Fibroblast of skin of abdomen (primary cell): ENCODE data around the gene WASF2.
A peak's percentile ranks its signal among the peaks of the same experiment; 100 is the strongest.
"Not testable (repeated sequence)": the region's sequence is repeated elsewhere in the genome, so short reads cannot be mapped to it uniquely, and the experiment has no call there.

Source experiments
- DNase-seq: peaks from one replicate; pipeline ENCODE4 v3.0.0-alpha.2; 2013

Gene WASF2

GRCh38 chr1:27397749-27398148, 92.2 kb downstream of the WASF2 start:
- DNase-seq = no peak

DNA sequence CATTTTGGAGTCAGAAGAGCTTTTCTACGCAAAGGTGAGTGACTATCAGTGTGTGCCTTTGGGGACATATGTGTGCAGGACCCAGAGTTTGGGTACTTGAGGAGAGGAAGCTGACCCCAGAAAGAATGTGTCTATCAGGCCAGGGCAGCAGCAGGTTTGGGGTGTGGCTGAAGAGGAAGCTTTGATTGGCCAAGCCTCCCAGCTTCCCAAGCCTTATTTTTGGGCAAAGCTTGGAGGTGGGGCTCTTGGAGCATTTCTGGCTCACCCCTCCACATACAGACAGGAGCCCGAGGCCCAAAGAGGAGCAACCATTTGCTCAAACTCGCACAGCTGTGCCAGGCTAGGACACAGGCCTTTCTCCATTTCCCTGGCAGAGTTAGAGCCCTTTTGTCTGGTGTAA, 92.9 kb downstream of the WASF2 start:
- no peak for DNase-seq

DNA sequence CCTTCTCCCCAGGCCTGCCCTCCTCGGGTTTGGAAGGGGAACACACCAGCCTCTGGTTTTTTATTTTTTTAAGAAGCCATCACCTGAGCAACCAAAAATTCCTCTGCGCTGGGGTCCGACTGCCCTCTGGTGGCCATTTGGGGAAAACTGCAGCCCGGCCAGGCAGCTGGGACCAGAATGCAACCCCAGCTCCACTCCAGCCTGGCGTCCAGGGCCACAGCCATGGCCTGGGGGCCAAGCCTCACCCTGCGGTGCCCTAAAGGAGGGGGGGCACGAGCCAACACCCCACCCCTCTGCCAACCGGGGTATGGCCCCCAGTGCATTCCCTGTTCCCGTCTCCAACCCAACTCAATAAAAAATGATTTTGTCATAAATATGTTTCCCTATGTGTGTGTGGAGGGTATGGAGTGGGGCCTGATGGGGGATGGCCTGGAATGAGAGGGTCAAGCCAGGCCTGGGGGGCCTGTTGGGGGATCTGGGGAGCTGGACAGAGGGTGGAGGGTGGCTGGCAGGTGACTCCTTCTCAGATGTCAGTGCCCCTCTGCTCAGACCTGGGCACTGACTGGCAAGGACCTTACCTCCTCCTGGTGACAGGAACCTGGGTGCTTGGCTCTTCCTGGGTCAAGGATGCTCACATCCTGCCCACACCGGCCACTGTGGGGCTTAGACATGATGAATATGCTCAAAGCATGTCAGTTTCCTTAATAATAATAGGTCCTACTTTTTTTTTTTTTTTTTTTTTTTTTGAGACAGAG, 94.3 kb downstream of the WASF2 start:
- peak; percentile 61 for DNase-seq

GRCh38 chr1:27394925-27395324, 95.0 kb downstream of the WASF2 start:
- no peak for DNase-seq

DNA sequence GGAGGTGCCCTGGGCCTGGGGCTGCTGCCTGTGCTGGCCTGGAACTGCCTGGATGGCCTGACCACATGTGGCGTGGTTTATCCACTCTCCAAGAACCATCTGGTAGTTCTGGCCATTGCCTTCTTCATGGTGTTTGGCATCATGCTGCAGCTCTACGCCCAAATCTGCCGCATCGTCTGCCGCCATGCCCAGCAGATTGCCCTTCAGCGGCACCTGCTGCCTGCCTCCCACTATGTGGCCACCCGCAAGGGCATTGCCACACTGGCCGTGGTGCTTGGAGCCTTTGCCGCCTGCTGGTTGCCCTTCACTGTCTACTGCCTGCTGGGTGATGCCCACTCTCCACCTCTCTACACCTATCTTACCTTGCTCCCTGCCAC, 95.7 kb downstream of the WASF2 start:
- no peak for DNase-seq

GRCh38 chr1:27393641-27394281, 96.2 kb downstream of the WASF2 start:
- DNase-seq = no peak

- no peak for DNase-seq
Observed at GRCh38 chr1:27392778-27393635, 97.0 kb downstream of the WASF2 start.

DNA sequence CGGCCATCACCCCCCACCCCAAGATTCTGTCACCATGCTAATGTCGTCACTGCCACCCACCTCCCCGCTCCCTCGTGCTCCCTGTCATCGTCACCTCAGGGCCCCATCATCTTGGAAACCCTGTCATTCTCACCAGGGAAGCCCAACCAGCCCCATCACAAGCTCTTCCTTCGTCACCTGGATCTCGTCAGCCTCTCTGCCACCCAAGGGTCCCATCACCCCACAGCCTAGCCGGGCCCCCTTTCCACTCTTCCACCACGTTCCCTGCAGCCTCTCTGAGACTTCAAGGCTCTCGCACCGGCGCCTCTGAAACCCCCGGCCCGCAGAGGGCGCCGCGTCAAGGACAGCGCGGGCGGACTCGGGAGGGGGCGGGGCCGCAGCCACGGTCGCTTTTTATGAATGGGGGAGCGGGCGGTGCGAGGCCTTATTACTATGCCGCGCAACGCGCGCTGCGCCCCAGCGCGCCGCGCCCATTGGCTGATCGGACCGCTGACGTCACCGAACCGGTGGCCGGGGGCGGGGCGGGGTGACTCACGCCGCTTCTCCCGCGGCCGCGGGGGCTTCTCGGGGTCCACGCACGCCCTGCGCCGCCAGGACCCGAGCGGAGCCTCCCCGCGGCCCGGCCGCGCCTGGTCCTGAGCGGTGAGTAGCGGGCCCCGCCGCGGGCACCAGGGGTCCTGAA, 97.7 kb downstream of the WASF2 start, which contains the start of gene GPR3:
GPR3 (plus strand) TSS at position 527 of the 682 bp plus-strand sequence. CDS start 1,177 bp downstream, outside the sequence.
- peak; percentile 93 for DNase-seq

- DNase-seq = peak; percentile 61
Observed at GRCh38 chr1:27391511-27392095, 98.4 kb downstream of the WASF2 start.

GRCh38 chr1:27388337-27389005, 101.5 kb downstream of the WASF2 start:
- no peak for DNase-seq

DNA sequence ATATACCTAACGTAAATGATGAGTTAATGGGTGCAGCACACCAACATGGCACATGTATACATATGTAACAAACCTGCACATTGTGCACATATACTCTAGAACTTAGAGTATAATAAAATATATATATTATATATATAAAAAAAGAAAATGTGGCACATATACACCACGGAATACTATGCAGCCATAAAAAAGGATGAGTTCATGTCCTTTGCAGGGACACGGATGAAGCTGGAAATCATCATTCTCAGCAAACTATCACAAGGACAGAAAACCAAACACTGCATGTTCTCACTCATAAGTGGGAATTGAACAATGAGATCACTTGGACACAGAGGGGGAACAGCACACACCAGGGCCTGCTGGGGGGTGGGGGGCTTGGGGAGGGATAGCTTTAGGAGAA, 105.2 kb downstream of the WASF2 start:
- not testable (repeated sequence) for DNase-seq

- DNase-seq = no peak
Observed at GRCh38 chr1:27383661-27384060, 106.3 kb downstream of the WASF2 start.

DNA sequence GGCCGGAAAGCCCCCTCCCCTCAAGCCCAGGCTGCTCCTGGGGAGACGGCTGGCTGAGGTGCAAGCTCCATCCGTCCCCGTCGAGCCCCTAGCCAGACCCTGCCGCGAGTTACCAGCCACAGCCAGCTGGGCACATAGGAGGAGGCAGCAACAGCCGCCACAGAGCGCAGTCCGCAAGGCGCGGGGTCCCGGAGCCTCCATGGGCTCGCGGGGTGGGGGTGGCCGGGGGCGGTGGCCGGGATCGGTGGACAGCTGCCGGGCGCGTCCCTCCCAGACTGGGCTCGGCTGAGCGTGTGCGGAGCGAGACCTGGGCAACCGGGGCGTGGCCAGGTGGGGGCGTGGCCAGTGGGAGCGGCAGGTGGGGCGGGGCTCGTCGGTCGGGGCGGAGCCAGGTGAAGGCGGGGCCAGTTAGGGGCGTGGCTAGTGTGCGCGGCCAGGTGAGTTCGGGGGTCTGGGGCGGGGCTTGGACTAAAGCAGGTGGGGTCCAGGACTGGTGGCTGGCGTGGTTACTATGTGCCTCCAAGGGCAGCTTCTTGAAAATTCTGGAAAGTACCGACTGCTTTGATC, 106.8 kb downstream of the WASF2 start, which contains the start of gene CD164L2:
CD164L2 (minus strand) TSS at position 295 of the 567 bp plus-strand sequence; CDS start at position 201, 94 bp downstream.
- DNase-seq = no peak

- no peak for DNase-seq
Observed at GRCh38 chr1:27381969-27382762, 107.8 kb downstream of the WASF2 start.

DNA sequence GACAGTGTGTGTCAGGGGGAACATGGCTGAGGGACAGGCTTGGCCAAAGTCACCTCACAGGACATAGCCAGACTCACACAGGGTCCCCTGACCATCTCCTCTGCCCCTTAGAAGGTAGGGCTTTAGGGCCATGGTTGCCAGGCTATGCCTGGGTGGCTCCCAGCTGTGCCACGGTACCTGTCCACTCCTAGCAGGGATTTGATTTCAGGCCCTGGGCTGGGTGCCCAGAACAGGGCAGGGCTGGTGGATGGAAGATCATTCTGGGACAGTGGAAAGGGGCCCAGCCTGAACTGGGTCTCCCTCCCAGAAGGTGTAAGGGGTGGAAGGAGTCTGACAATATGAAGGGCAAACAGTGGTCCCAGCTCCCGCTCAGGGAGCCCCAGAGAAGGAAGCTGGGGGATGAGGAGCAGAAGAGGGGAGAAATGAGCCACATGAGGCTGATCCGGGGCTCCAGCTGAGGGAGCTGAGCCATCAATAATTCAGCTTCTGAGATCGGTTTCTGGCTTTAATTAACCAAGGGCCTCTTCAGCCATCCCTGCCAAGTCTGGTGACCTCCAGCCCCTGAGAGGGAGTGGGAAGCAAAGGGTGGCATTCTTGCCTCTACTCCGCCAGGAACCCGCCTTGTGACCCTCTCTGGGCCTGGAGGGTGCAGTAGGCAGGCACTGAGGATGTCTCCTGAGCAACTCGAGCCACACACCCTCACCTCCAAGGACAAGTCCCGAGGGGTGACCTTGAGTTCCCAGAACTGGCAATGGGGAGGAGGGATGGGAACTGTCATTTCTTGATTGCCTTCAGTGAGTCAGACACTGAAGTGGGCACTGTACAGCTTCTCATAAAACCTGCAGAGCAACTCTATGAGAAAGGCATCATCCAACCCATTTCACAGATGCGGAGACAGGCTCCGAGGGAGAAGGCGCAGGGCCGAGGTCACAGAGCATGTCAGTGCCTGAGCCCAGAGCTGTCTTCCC, 108.9 kb downstream of the WASF2 start:
- DNase-seq = no peak

- no peak for DNase-seq
Observed at GRCh38 chr1:27380224-27380623, 109.7 kb downstream of the WASF2 start.

- no peak for DNase-seq
Observed at GRCh38 chr1:27379564-27380122, 110.3 kb downstream of the WASF2 start.

GRCh38 chr1:27377760-27378495, 112.0 kb downstream of the WASF2 start:
- no peak for DNase-seq
